Dendritic cell treated with granulocyte-macrophage colony-stimulating factor and Interleukin-4, amounts not matched to agents 40 ng/mL and 50 ng/mL, for 4 days (primary cell): Measurements from ENCODE around the gene CDH16.
"Not testable (repeated sequence)": the region's sequence is repeated elsewhere in the genome, so short reads cannot be mapped to it uniquely, and the experiment has no call there.

Source experiments
- H3K27ac Mint-ChIP-seq: one replicate; pipeline ENCODE4 v1.8.0; 2022; ENCODE audit warnings: mild to moderate bottlenecking, mixed read lengths
- H3K27me3 Mint-ChIP-seq: one replicate; pipeline ENCODE4 v1.8.0; 2022; ENCODE audit warnings: mild to moderate bottlenecking, mixed read lengths
- H3K36me3 Mint-ChIP-seq: one replicate; pipeline ENCODE4 v1.8.0; 2022; ENCODE audit warnings: low read depth, mixed read lengths
- H3K4me1 Mint-ChIP-seq: one replicate; pipeline ENCODE4 v1.8.0; 2022; ENCODE audit warnings: low read depth, mixed read lengths
- H3K4me3 Mint-ChIP-seq: one replicate; pipeline ENCODE4 v1.8.0; 2022; ENCODE audit warnings: mild to moderate bottlenecking, moderate library complexity, mixed read lengths
- H3K9me3 Mint-ChIP-seq: one replicate; pipeline ENCODE4 v1.8.0; 2022; ENCODE audit warnings: mixed read lengths
- intact Hi-C: fragments of 100-400 bp; cut with micrococcal nuclease; formaldehyde crosslinking; loops from one replicate; pipeline ENCODE4 v1.15.0; 2022

The CDH16 gene

DNA sequence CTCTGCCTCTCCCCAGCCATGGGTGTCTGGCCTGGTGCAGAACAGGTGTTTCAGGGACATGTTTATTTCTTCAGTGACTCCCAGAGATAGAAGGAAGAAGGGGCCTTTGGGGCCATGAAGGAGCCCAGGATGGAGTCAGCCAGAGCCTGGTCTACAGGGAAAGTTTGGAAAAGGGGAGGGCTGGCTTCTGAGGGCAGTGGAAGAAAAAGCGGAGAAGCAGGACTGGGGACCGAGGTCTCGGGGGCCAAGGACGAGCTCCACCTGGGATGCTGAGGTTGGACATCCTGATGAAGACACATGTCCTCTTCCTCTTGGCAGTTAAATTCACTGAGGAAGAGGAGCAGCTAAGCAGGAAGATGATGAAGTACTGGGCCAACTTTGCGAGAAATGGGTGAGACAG is 24.3 kb upstream of the CDH16 start:
- H3K9me3 Mint-ChIP-seq, result no peaks in the 10 kb centered on the region
- H3K27ac Mint-ChIP-seq, result no peak overlapping the region
- intact Hi-C loops, result no loop called here
- H3K36me3 Mint-ChIP-seq, result peaks cover 69% of the 10 kb centered on the region
- H3K4me3 Mint-ChIP-seq, result no peak overlapping the region
- H3K27me3 Mint-ChIP-seq, result peaks cover 10% of the 10 kb centered on the region
- H3K4me1 Mint-ChIP-seq, result peaks cover 14% of the 10 kb centered on the region

DNA sequence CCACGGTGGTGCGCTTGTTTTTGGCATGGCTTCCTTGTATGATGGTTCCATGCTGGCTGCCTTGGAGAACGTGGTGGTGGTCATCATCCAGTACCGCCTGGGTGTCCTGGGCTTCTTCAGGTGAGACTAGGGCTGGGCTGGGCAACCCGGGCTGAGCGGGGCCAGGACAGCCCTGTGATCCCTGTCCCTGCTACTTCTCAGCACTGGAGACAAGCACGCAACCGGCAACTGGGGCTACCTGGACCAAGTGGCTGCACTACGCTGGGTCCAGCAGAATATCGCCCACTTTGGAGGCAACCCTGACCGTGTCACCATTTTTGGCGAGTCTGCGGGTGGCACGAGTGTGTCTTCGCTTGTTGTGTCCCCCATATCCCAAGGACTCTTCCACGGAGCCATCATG is 21.6 kb upstream of the CDH16 start:
- no peak overlapping the region for H3K27ac Mint-ChIP-seq
- H3K4me3 Mint-ChIP-seq, result no peak overlapping the region
- no peaks in the 10 kb centered on the region for H3K9me3 Mint-ChIP-seq
- peaks cover 96% of the 10 kb centered on the region for H3K36me3 Mint-ChIP-seq
- H3K4me1 Mint-ChIP-seq, result peaks cover 26% of the 10 kb centered on the region
- H3K27me3 Mint-ChIP-seq, result no peaks in the 10 kb centered on the region
- intact Hi-C loops, result no loop called here

DNA sequence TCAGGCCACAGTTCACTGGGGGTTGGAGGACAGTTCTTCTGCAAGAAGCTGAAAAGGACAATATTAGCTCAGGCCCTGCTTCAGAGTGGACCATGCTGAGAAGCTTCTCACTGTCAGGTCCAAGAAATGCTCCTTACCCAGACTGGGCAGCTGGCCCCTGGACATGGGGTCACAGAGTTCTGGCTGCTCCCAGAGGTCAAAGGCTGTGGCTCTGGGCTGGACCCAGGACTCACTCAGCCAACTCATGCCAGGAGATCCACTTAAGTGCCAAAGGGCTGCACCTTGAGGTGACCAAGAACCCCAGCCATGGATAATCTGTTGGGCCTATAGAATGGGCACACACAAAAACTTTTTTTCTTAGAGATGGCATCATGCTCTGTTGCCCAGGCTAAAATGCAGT is 20.7 kb upstream of the CDH16 start:
- H3K27me3 Mint-ChIP-seq, result no peaks in the 10 kb centered on the region
- intact Hi-C loops, result no loop called here
- H3K4me1 Mint-ChIP-seq, result peaks cover 30% of the 10 kb centered on the region
- peaks cover 100% of the 10 kb centered on the region for H3K36me3 Mint-ChIP-seq
- H3K27ac Mint-ChIP-seq, result no peak overlapping the region
- no peak overlapping the region for H3K4me3 Mint-ChIP-seq
- no peaks in the 10 kb centered on the region for H3K9me3 Mint-ChIP-seq

DNA sequence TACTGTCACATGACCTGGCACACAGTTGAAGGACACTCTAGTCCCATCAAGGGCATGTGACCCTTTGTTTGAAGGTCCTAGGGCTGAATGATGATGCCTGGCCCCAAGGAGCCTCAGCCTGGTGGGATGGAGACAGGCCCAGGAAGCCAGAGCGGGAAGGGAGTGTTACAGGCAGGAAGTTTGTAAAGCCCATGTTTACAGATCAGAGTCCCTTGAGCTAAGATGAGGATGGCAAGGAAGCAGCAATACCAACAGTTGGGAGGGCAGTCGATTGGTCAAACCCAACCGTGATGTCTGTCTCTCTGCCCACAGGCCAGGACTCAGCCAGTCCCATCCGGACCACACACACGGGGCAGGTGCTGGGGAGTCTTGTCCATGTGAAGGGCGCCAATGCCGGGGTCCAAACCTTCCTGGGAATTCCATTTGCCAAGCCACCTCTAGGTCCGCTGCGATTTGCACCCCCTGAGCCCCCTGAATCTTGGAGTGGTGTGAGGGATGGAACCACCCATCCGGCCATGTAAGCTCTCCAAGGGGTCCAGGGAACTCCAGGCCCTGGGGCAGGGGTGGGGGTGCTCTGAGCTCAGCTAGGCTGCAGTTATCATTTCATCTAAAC is 19.1 kb upstream of the CDH16 start:
- peaks cover 100% of the 10 kb centered on the region for H3K36me3 Mint-ChIP-seq
- H3K4me1 Mint-ChIP-seq, result peaks cover 44% of the 10 kb centered on the region
- intact Hi-C loops, result no loop called here
- no peaks in the 10 kb centered on the region for H3K9me3 Mint-ChIP-seq
- no peak overlapping the region for H3K27ac Mint-ChIP-seq
- H3K4me3 Mint-ChIP-seq, result no peak overlapping the region
- H3K27me3 Mint-ChIP-seq, result no peaks in the 10 kb centered on the region

DNA sequence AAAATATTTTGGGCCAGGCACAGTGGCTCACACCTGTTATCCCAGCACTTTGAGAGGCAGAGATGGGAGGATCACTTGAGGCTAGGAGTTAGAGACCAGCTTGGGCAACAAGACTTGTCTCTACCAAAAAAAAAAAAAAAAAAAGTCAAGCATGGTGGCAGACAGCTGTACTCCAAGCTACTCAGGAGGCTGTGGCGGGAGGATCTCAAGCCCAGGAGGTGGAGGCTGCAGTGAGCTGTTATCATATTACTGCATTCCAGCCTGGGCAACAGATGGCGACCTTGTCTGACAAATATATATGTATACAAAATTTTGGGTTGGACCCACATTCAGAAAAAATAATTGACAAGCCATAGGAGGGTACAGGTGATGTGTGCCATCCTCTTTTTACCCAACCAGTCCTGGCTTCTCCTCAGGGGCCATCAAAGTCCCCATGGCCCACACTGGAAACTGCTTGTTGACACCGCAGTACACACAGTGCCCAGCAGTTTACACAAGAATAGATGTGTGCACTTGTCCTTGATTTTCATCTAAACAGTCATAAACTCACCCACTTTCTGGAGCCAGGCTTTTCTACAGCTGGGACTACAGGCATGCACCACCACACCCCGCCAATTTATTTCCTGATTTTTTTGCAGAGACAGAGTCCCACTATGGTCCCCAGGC is 18.3 kb upstream of the CDH16 start:
- no peak overlapping the region for H3K4me3 Mint-ChIP-seq
- no peaks in the 10 kb centered on the region for H3K9me3 Mint-ChIP-seq
- H3K4me1 Mint-ChIP-seq, result peaks cover 52% of the 10 kb centered on the region
- H3K27me3 Mint-ChIP-seq, result no peaks in the 10 kb centered on the region
- no peak overlapping the region for H3K27ac Mint-ChIP-seq
- peaks cover 100% of the 10 kb centered on the region for H3K36me3 Mint-ChIP-seq
- intact Hi-C loops, result no loop called here

DNA sequence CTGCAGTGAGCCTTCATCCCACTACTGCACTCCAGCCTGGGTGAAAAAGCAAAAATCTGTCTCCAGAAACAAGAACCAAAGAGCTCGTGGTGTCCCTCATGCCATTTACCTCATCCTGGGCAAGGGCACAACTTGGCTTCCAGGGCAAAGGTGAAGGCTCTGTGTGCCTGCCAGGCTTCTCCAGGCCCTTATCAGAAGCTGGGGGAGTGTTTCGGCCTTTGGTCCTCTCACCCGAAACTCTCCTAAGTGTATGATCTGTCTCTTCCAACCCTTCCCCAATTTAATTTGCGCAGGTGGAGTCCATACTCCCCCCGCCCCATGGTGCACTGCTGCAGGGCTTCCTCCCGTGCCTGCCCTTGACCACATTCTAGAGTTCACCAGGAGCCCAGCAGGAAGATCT is 17.8 kb upstream of the CDH16 start:
- Mint-ChIP-seq H3K36me3 (peaks cover 100% of the 10 kb centered on the region), H3K27me3 (no peaks in the 10 kb centered on the region), H3K4me1 (peaks cover 56% of the 10 kb centered on the region), H3K9me3 (no peaks in the 10 kb centered on the region), H3K4me3 (no peak overlapping the region), H3K27ac (peak overlapping the region; percentile 56)
- intact Hi-C loops, result no loop called here

DNA sequence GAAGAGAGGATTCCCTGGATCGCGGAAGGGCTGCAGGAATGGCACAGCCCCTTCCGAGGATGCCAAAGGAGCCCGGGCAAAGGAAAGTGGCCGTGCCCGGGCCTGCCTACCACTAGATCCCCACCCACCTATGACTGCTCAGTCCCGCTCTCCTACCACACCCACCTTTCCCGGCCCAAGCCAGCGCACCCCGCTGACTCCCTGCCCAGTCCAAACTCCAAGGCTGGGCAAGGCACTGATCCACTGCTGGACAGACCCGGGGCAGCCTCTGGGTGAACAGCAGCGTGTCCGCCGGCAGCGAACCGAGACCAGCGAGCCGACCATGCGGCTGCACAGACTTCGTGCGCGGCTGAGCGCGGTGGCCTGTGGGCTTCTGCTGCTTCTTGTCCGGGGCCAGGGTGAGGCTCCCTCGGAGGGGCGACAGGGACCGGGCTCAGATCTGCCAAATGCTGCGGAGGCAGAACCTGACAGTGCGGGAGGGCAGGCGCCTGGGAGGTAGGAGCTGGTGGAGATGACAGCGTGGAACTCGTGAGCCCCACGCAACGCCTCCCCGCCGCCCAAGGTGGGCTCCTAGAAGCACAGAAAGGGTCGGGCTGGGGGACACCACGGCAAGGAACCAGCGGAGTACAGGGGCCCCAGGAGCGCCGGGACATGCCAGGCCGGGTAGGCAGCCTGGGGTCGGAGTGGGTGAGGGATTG is 16.8 kb upstream of the CDH16 start, which contains the start of gene CES2:
CES2 (plus strand) TSS at position 203 of the 698 bp plus-strand sequence; CDS start at position 323, 120 bp downstream.
- H3K4me1 Mint-ChIP-seq, result peaks cover 56% of the 10 kb centered on the region
- H3K27me3 Mint-ChIP-seq, result no peaks in the 10 kb centered on the region
- intact Hi-C loops, result no loop called here
- H3K9me3 Mint-ChIP-seq, result no peaks in the 10 kb centered on the region
- H3K27ac Mint-ChIP-seq, result peak within 1 kb of the TSS; percentile 94
- H3K36me3 Mint-ChIP-seq, result peaks cover 90% of the 10 kb centered on the region
- H3K4me3 Mint-ChIP-seq, result peak within 1 kb of the TSS; percentile 97

DNA sequence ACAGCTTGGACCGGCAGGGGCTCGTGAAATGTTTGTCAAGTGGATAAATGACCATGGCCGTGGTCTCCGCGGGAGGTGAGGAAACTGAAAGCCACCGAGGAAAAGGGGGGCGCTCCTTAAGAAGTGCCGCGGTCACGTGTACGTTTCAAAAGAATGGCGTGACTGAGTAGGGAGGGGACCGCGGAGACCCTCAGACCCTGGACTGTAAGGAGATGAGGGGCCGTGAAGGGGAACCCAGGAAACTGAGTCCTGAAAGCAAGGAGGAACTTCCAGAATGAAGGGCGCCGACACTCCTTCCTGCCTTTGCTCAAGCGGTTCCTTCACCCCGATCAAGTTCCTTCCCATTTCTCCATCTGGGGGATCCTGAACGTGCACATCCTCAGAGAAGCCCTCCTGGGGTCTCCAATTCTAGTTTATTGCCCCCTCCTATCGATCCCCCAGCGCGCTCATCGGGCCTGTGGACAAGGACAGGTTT is 16.2 kb upstream of the CDH16 start:
- H3K27me3 Mint-ChIP-seq, H3K9me3 Mint-ChIP-seq, intact Hi-C loops: not testable (repeated sequence)
- Mint-ChIP-seq H3K4me1 (peaks cover 56% of the 10 kb centered on the region), H3K27ac (peak overlapping the region; percentile 94), H3K4me3 (peak overlapping the region; percentile 97), H3K36me3 (peaks cover 84% of the 10 kb centered on the region)

DNA sequence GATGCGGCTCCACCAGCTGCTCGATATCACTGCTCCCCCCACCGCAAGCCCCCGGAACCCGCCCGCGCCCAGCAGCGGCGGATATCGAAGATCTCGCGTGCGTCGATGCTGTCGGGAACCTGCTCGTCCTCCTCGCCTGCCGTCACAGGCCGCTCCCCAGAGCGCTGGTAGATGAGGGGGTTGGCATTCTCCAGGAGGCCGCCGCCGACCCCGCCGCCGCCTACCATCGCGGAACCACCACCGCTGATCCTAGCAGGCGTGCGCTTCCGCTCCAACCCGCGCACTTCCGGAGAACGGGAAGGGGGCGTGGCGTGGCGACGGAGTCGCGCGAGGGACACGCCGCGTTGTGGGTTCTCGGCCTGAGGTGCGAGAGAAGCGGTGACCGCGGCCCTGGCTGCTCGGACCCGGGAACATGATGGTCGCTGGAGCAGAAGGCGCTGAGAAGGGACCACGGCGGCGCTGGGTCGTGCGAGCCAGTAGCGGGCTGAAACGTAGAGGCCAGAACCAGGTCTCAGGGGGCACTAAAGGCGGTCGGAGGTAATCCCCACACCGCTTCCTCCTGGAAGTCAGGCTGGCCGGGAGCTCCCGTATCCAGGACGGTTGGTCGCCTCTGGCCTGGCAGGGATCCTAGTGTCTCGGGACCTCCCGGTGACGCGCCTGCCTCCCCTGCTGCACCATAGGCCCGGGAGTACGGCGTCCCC is 15.6 kb upstream of the CDH16 start, which contains the start of gene CIAO2B:
CIAO2B (minus strand) TSS at position 265 of the 701 bp plus-strand sequence; CDS start at position 227, 38 bp downstream.
- intact Hi-C loops, result no loop called here
- Mint-ChIP-seq H3K9me3 (no peaks in the 10 kb centered on the region), H3K27me3 (no peaks in the 10 kb centered on the region), H3K4me1 (peaks cover 56% of the 10 kb centered on the region), H3K36me3 (peaks cover 78% of the 10 kb centered on the region), H3K4me3 (peak within 1 kb of the TSS; percentile 97), H3K27ac (peak within 1 kb of the TSS; percentile 94)

DNA sequence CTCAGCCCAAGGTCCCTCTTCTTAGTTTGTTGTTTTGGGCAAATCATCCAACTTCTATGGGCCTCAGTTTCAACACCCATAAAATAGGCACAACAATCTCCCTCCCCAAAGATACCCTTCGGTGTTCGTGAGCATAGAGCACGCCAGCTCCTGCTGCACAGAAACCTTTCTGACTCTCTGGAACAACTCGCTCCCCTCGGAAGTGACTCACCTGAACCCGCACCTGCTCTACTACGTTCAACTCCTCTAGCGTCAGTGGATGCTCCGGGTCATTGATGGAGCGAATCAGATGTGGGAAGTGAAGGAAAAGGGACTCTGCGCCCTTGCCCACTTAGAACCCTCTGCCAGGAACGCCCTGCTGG is 15.1 kb upstream of the CDH16 start:
- no peaks in the 10 kb centered on the region for H3K27me3 Mint-ChIP-seq
- peaks cover 56% of the 10 kb centered on the region for H3K4me1 Mint-ChIP-seq
- peaks cover 73% of the 10 kb centered on the region for H3K36me3 Mint-ChIP-seq
- no peaks in the 10 kb centered on the region for H3K9me3 Mint-ChIP-seq
- intact Hi-C loops, result no loop called here
- peak overlapping the region; percentile 94 for H3K27ac Mint-ChIP-seq
- H3K4me3 Mint-ChIP-seq, result peak overlapping the region; percentile 97

DNA sequence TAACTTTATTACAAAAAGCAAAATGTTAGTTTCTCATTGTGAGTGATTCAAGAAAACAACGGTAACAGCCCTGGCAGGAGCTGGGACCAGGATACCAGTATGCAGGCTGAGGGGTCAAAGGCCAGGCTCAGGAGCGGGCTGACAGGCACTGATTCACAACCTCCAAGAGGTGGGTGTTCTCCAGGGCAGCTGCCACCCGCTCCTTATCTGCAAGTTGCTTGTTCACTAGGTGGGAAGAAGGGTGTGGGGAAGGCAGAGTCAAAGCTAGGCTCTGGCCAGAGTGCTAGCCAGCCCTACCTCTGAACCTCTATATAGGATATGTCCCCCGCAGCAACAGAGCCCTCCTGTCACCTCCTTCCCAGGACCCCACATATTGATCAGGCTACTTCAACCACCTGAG is 13.4 kb upstream of the CDH16 start:
- Mint-ChIP-seq H3K27ac (no peak overlapping the region), H3K36me3 (peaks cover 56% of the 10 kb centered on the region), H3K4me1 (peaks cover 63% of the 10 kb centered on the region), H3K27me3 (peaks cover 5% of the 10 kb centered on the region), H3K9me3 (no peaks in the 10 kb centered on the region), H3K4me3 (no peak overlapping the region)
- intact Hi-C loops, result no loop called here

DNA sequence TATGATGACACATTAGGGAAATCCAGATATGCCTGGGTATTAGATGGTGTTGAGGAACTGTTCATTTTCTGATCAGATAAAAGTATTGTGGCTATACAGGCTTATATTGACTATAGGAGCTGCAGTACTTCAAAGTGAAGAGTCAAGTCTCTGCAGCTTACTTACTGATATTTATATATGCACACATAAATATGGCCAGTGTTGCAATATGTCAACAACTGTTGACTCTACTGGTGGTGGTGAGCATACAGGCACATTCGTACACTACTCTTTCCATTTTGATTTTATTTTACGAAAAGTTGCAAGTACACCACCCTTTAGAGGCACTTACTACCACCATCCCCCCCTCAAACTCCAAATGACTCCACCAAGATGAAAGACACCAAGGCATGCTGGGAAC is 13.0 kb upstream of the CDH16 start:
- H3K4me1 Mint-ChIP-seq, result peaks cover 64% of the 10 kb centered on the region
- peaks cover 6% of the 10 kb centered on the region for H3K27me3 Mint-ChIP-seq
- no peaks in the 10 kb centered on the region for H3K9me3 Mint-ChIP-seq
- H3K27ac Mint-ChIP-seq, result no peak overlapping the region
- peaks cover 52% of the 10 kb centered on the region for H3K36me3 Mint-ChIP-seq
- no peak overlapping the region for H3K4me3 Mint-ChIP-seq
- intact Hi-C loops, result no loop called here

DNA sequence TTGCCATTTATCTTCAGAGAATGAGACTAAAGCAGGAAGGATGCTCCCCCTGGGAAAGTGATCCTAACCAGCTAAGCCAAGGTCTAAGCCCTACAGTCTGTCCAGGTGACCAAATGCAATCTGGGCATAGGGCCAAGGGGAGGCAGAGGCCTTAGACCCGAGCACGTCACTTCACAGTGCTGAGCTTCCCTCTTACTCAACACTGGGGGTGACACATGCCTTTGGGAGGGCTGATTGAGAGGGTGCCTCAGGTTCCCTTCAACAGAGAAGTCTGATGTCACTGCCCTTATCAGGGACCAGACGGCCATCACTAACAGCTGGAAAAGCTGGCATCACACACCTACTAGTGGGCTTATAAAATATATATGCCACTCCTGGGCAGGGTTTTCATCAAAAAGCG is 11.5 kb upstream of the CDH16 start:
- Mint-ChIP-seq H3K4me3 (no peak overlapping the region), H3K4me1 (peaks cover 64% of the 10 kb centered on the region)

More for the DNA sequence above, 11.5 kb upstream of the CDH16 start:
- peaks cover 37% of the 10 kb centered on the region for H3K36me3 Mint-ChIP-seq
- intact Hi-C loops, result no loop called here
- no peaks in the 10 kb centered on the region for H3K9me3 Mint-ChIP-seq
- H3K27me3 Mint-ChIP-seq, result peaks cover 21% of the 10 kb centered on the region
- H3K27ac Mint-ChIP-seq, result no peak overlapping the region
